SK-N-MC (cell line): ENCODE data around the gene CIT.

Experiments
- EZH2 ChIP-seq: fragments of 200-600 bp; sonication (generic); IDR thresholded peaks from one replicate; pipeline ENCODE4 v1.6.1; 2017; ENCODE audit warnings: antibody characterized with exemption
- FOXP2 ChIP-seq: optimal IDR thresholded peaks from 2 replicates; pipeline ENCODE3; 2011; ENCODE audit warnings: mild to moderate bottlenecking, moderate library complexity; ENCODE audit not compliant: insufficient read depth; ENCODE audit errors: extremely low read length, control extremely low read depth
- POLR2AphosphoS5 ChIP-seq: IDR thresholded peaks from 2 replicates; pipeline ENCODE4 v1.6.1; 2012; ENCODE audit warnings: mild to moderate bottlenecking, low read depth, low read length, borderline replicate concordance

DNA sequence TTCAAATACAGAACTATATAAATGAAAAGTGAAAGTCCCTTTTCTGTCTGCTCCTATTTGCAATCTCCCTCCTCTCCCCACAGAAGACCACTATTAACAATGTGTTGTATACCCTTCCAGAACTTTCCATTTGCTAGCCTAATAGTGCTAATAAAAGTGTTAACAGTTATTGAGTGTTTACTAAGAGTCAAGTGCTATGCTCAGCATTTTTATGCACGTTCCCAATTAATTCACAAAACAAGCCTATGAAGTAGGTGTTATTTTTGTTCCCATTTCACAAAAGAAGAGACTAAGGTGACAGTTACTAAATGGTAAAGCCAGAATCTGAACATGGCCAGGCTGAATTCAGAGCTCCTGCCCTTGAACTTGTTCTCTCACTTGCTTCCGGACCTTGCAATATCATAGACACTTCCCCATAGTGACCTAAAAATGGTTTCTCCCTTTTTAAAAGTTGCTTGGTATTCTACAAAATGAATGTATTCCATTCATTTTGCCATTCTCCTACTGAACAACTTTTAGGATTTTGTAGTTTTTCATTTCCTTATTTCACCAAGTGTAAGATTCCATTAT lies 210.8 kb downstream of the CIT start:
- TF ChIP-seq EZH2 (no peak), POLR2AphosphoS5 (no peak), FOXP2 (no peak)
